LHCN-M2 (cell line): ENCODE measurements around the gene RBFA. TPM values are rescaled to one million over a fixed set of nuclear protein-coding genes. Genes with fewer than 3 reads are reported as not detected.
A peak's percentile ranks its signal among the peaks of the same experiment; 100 is the strongest.
"Not testable (repeated sequence)": the region's sequence is repeated elsewhere in the genome, so short reads cannot be mapped to it uniquely, and the experiment has no call there.

Source experiments
- DNase-seq: peaks from one replicate; pipeline ENCODE4 v3.0.0-alpha.2; 2012; ENCODE audit warnings: low read depth
- polyA plus RNA-seq: library from polyadenylated mRNA; unstranded; fragments of >200 nt; gene quantifications from one replicate; pipeline ENCODE4 v1.2.1, GENCODE V29; 2012; ENCODE audit warnings: missing spikeins
- total RNA-seq: library from RNA; depleted of rRNA; stranded (reverse); fragments of >200 nt; gene quantifications from 2 replicates; pipeline ENCODE4 v1.2.3, GENCODE V29; 2014; rRNA removed

RBFA gene
- 36.7 and 59.8 TPM in 2 replicates for total RNA-seq
- polyA plus RNA-seq = 23.6 TPM

- peak; percentile 94 for DNase-seq
Observed at GRCh38 chr18:80034068-80034851, at the start of gene RBFA. Gene RBFA, plus strand, starts transcription at chr18:80034434. Its CDS starts 62 bp downstream, at chr18:80034496.

- DNase-seq = no peak
Observed at GRCh38 chr18:79985172-79985571, 49.1 kb upstream of the RBFA start.

- DNase-seq = no peak
Observed at GRCh38 chr18:79986726-79987125, 47.5 kb upstream of the RBFA start.

GRCh38 chr18:79987566-79987965, 46.7 kb upstream of the RBFA start:
- DNase-seq = peak; percentile 25

GRCh38 chr18:79988071-79988450, 46.2 kb upstream of the RBFA start:
- DNase-seq = peak; percentile 32

GRCh38 chr18:79988451-79989194, 45.6 kb upstream of the RBFA start, which contains the start of gene TXNL4A:
Gene TXNL4A, minus strand, starts transcription at chr18:79988563. Its CDS starts 171 bp downstream, at chr18:79988392.
- DNase-seq = peak; percentile 84

- no peak for DNase-seq
Observed at GRCh38 chr18:79989195-79989497, 45.1 kb upstream of the RBFA start.

GRCh38 chr18:79991494-79991893, 42.7 kb upstream of the RBFA start:
- DNase-seq = no peak

GRCh38 chr18:79999701-80000100, 34.5 kb upstream of the RBFA start:
- not testable (repeated sequence) for DNase-seq

GRCh38 chr18:80000877-80001276, 33.4 kb upstream of the RBFA start:
- DNase-seq = no peak

- DNase-seq = no peak
Observed at GRCh38 chr18:80002468-80002867, 31.8 kb upstream of the RBFA start.

GRCh38 chr18:80004600-80005342, 29.5 kb upstream of the RBFA start:
- DNase-seq = no peak

- no peak for DNase-seq
Observed at GRCh38 chr18:80006724-80007123, 27.5 kb upstream of the RBFA start.

GRCh38 chr18:80009661-80010550, 24.3 kb upstream of the RBFA start:
- peak; percentile 98 for DNase-seq

- no peak for DNase-seq
Observed at GRCh38 chr18:80010551-80010906, 23.7 kb upstream of the RBFA start.

GRCh38 chr18:80011496-80012137, 22.6 kb upstream of the RBFA start:
- DNase-seq = not testable (repeated sequence)

- no peak for DNase-seq
Observed at GRCh38 chr18:80012714-80013113, 21.5 kb upstream of the RBFA start.

GRCh38 chr18:80022613-80023012, 11.6 kb upstream of the RBFA start:
- no peak for DNase-seq

- no peak for DNase-seq
Observed at GRCh38 chr18:80023173-80023572, 11.1 kb upstream of the RBFA start.

- no peak for DNase-seq
Observed at GRCh38 chr18:80026363-80026762, 7.9 kb upstream of the RBFA start.

GRCh38 chr18:80027719-80028118, 6.5 kb upstream of the RBFA start:
- peak; percentile 89 for DNase-seq
